SKM-1 treated with dmso at 0.1 percent for 144 hours (cell line): ENCODE measurements around the gene GPBAR1.
"Not testable (repeated sequence)": the region's sequence is repeated elsewhere in the genome, so short reads cannot be mapped to it uniquely, and the experiment has no call there.

ENCODE experiments used
- DNase-seq: peaks from one replicate; lab custom pipeline; 2025; ENCODE audit not compliant: unreplicated experiment; lab: John Stamatoyannopoulos, UW

Gene GPBAR1

DNA sequence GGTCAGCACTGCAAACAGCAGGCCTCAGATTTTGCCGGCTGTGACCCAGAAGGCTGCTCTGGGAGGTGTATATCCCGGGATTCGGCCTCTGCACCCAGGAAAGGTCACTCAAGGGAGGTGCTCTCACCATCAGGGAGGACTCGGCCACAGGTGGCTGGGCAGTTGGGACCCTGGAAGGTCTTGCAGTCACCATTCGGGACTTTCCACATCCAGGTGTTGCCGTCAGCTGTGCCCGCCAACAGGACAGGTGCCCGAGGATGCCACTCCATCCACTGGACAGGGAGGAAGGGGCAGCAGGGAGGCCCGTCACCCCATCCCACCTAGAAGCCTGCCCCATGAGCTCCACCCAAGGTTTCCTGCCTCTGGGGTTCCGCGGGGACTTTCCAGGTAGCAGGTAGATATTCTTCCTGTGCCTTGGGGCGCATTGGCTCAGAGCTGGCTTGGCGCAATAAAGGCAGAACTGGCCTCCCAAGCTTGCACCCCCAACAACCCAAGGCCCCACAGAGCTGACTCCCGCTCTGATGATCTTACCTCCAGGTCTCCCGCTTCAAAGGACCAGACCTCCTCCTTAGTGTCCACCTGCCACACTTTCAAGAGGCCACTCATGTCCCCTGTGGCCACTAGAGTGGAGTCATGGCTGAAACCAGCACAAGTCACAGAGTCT is 5.6 kb downstream of the GPBAR1 start:
- no peak for DNase-seq

DNA sequence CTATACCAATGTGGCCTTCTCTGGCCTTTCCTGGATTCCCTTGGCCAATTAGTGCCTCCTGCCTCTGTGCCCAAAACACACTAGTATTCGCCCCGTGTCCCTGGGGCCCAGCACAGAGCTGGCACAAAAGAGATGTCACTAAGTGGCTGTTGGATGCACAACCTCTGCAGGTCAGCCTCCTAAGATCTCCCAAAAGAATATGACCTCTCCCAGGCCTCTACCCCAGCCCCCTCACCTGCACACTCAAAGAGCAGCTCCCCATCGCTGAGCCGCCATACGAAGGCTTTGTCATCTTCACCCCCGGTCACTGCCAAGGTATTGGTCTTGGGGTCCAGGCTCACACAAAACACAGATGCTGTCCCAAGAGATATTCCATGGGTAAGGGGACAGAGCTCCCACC is 6.4 kb downstream of the GPBAR1 start:
- no peak for DNase-seq

DNA sequence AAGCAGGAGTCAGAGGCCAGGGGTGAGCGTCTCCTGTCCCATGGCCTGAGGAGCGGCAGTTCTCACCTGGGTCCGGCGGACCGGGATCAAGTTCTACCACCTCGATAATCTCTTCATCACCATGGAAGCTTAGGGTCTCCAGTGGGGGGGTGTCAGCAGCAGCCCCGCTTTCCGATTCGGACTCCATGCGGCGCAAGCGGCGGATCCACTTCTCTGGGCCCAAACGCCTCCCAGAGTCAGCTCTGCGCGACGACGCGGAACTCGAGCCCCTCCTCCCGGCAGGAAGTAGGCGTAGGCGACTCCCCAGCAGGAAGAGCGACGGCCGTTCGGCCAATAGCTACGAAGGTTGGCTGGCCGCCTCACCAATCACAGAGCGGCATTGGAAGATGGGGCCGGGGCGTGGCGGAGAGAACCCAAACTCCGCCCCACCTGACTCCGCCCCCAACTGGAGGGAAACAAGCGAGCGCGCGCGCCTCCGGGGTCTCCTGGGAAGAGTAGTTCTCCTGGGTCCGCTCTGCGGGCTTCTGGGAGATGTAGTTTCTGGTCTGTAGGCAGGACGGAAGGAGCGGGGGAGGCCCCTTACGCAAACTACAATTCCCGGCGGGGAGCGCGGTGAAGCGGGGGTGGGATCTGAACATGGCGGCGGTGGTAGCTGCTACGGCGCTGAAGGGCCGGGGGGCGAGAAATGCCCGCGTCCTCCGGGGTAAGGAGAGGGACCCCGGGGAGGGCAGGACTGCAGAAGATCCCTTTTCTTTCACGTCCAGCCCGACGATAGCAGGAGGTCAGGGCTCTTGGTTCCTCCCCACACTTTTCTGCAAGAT is 9.3 kb downstream of the GPBAR1 start, which contains the start of the genes AAMP and PNKD:
TSS of gene AAMP (minus strand) at position 238 of the 821 bp plus-strand sequence. CDS start at position 187, 51 bp downstream.
TSS of gene PNKD (plus strand) at position 620 of the 821 bp plus-strand sequence. CDS start at position 637, 17 bp downstream.
- peak; percentile 99 for DNase-seq

DNA sequence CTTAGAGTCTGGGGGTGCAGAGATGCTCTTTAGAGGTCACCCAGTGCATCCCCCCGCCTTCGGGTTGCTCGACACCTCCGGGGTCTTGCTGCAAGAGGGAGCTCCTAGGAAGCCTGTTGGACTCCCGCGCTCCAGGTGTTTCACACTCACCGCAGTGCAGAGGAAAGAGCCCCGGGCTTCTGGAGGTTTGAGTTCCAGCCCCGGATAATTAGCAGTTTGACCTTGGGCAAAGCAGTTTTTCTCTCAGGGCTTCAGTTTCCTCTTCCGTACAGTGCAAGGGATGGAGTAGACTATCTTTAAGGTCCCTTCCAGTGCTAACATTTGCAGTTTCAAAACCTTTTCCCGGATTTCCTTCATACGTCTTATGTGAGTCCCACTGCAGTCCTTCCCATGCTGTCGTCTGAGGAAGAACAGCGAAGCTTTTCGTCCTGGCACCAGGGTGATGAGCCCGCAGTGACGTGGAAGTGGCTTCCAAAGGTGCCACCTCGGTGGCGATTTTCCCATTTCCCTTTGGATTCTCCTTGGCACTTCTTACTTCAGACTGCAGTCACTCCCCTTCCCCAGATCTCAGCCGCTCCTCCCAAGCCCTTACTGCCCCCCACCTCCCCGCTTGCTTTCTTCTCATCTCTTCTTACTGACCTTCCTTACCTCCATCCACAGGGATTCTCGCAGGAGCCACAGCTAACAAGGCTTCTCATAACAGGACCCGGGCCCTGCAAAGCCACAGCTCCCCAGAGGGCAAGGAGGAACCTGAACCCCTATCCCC is 10.1 kb downstream of the GPBAR1 start:
- DNase-seq = no peak

DNA sequence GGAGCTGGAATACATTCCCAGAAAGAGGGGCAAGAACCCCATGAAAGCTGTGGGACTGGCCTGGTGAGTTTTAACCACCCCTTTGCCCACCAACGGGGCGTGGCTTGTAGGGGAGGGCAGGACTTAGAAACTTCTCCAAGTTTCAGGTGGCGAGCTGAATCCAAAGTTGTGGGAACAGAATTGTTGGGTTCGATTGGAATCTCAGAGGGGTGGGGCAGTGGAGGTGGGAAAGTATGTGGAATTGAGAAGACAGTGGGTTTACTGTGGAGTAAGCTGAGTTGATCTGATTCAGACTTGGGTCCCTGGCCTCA is 10.6 kb downstream of the GPBAR1 start:
- DNase-seq = no peak

DNA sequence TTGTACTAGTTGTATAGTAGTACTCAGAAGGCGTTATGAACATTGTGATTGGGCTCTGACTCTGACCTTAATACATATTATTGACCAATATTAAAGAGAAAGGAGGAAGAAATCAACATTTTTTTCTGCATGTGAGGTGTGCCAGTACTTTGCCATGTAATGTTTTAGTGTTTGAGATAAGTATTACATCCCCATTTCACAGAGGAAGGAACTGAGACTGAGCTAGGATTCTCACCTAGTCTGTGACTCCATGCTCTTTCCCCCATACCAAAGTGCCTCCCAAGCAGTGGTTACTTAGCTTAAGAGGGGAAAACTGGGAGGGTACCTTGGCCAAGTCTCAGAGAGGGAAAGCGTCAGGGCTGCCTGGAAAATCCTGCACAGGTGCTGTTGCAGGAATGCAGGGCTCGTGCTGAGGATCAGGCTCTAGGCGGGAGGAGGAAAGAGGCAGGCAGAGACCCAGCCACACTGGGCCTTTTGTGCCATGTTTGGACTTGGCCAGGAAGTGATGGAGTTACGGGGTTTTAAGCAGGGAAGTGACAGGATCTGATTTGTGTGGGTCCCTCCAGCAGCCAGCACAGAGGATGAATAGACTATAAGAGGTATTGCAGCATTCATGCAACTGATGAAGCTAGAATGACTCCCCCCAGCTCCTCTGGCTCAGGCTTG is 11.2 kb downstream of the GPBAR1 start:
- DNase-seq = no peak

DNA sequence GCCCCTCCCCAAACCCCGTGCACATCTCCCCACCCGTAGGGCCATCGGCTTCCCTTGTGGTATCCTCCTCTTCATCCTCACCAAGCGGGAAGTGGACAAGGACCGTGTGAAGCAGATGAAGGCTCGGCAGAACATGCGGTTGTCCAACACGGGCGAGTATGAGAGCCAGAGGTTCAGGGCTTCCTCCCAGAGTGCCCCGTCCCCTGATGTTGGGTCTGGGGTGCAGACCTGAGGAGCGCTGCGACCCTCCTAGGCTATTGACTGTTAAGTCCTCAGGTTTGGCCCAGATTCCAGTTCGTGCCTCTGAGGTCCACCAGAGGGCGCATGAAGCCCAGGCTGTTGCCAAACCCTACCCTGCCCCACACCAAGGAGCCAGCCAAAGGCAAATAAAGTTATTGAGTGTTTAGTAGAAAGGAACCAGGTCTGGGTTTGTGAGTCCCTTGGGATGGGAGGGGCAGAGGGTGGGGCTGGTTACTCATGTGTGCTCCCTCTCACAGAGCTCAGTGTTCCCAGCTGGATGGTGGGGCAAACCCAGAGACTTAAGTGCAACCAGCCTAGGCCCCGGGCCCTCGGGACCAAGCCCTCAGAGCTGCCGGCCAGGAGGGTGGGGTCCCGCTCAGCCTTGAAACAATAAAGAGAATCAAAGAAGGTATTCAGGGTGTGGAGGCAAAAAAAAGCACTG is 11.9 kb downstream of the GPBAR1 start:
- DNase-seq = peak; percentile 68

DNA sequence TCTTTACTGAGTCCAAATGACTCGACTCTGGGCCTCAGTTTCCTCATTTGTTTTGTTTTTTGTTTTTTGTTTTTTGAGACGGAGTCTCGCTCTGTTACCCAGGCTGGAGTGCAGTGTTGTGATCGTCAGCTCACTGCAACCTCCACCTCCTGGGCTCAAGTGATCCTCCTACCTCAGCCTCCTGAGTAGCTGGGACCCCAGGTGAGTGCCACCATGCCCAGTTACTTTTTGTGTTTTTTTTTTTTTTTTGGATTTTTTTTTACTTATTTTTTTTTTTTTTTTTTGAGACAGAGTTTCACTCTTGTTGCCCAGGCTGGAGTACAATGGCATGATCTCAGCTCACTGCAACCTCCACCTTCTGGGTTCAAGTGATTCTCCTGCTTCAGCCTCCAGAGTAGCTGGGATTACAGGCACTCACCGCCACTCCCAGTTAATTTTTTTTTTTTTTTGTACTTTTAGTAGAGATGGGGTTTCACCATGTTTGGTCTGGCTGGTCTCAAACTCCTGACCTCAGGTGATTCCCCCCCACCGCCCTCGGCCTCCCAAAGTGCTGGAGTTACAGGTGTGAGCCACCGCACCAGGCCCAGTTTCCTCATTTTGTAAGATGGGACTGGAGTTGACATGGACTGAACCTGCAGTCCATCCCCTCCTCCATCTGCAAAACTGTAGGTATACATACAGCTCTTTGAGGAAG is 12.5 kb downstream of the GPBAR1 start:
- not testable (repeated sequence) for DNase-seq

DNA sequence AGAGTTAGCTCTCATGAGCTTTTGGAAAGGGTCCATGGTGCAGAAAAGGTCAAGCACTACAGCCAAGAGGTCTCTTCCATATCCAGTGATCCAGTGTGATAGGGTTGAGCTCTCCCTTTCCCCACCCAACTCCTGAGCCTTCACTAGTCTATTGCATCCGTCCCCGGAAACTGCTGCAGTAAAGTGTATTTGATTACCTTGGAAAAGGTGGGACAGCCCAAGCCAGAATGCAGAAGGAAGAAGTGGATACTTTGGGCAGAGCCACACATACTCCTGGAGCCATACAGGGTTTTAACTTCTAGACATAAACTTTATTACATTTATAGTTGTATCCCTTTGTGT is 13.1 kb downstream of the GPBAR1 start:
- no peak for DNase-seq

DNA sequence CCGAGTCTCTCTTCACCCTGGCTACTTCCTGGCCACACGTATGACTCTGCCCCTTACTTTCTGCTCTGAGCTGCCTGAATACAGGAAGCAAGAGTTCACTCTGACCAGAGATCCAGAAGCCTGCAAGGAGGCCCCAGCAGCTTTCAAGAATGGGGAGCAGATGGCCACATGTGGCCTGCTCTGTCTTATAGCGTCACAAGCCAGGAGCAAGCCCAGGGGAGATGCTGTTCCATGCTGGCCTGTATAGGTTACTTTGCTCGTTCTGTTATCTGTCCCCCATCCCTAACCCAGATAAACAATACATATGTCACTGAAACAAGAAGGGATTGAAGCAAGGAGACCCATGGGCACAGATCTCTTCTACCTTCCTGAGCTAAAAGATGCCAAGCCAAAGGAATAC is 13.8 kb downstream of the GPBAR1 start:
- DNase-seq = no peak

DNA sequence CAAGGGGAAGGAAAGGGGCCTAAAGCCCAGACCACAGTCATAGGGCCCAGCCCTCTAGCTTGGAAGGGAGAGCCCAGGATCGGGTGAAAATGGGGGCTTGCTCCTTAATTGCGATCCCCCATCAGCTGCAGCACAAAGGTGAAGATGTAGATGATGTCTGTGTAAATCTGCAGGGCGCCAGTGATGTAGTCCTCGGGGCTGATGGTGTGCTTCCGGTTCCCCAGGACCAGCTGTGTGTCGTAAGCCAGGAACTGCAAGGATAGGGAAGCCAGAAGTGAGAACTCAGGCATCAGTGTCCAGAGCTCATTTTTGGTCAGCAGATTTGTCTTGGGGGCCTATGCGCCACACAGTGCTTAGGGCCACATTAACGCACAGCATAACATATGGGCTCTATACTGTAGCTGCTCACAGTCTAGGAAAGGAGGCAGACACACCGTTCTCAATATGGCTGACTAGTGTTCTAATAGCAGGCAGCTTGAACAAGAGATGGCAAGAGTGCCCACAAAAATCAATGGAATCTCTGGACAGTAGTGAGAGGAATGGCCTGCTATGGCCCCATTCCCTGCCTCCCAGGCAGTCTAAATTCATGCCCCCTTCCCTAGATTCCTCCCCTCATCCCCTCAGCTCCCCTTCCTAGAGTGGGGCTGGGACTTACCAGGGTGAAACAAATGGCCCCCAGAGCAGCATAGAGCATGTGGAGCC is 14.7 kb downstream of the GPBAR1 start:
- DNase-seq = no peak

DNA sequence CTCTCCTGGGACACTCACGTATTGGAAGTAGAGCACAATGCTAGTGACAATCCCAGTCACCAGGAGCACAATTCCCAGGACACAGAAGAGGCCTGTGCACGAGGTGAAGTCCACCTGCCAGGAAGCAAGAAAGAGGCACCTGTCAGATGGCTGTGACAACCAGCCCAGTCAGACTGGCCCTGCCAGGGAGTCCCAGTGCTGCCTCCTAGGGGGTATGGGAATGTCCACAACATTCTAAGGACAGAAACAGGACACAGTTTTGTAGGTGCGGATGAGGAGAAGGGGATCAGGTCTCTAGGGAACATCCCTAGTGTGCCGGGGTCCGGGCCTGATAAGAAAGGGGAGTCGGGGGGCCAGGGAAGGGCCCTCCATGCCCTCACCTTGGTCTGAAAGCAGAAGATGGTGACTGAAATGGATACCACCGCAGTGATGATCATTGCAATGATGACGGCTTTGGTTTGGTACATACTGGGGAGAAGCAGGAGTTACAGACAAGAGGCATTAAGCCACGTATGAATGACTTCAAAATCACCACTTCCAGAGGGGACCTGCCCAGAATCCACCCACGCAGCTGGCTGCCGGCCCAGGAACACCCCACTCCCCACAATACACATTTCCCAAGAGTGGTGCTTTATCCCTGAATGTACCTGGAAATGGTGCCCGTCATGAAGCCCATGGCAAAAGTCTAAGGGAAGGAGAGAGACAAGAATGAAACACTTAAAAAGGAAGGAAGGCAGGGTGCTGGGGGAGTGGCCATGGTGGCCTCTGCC is 16.4 kb downstream of the GPBAR1 start:
- DNase-seq = no peak

DNA sequence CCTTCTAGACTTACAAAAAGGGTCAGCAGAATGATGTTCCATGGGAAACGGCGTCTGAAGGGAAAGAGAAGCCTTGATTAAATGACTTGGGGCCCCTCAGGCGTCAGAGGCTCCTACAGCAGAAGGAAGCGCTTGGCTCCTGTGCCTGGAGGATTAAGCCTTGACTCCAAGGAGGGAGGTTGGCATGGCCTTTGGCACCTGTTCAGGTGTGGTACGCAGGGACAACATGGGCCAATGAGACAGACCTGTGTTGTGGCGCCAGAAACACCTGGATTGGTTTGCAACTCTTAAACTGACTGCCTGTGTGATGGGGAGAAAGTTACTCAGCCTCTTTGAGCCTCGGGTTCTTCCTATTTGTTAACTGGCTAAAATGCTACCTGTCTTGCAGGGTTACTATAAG is 17.1 kb downstream of the GPBAR1 start:
- no peak for DNase-seq

DNA sequence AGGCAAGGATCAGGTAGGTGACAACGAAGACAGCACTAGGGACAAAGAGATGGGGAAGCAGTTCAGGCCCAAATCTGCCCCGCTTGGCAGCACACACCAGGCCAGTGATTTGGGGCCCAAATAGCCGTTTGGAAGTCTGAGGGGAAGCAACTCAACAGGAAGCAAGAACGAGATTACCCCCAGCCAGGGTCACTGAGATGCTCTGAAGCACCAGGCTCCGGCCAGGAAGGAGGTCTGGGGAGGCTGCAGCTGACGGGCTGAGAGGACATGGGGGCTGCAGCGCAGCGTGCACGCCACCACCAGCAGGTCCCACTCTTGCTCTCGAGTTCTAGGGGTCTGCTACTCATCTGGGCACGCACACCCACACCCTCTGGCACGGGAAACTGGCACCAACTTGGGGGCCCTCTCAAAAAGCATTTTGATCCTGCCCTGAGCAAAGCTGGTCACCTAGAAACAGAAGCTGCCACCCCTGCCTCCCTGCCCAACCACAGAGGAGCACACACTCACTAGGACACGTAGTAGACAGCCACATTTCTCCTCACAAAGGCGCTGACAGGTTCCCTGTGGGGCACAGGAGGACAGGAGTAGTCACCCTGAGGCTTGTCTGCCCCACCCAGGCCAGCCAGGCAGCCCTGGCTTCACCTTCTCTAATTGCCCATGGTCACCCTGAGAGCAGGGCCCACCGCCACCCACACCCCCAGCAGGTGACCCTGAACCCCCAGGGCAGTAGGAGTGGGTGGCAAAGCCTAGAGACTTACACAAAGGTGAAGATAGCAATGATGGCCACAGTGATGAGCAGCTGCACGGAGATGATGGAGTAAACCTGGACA is 17.9 kb downstream of the GPBAR1 start:
- DNase-seq = no peak

DNA sequence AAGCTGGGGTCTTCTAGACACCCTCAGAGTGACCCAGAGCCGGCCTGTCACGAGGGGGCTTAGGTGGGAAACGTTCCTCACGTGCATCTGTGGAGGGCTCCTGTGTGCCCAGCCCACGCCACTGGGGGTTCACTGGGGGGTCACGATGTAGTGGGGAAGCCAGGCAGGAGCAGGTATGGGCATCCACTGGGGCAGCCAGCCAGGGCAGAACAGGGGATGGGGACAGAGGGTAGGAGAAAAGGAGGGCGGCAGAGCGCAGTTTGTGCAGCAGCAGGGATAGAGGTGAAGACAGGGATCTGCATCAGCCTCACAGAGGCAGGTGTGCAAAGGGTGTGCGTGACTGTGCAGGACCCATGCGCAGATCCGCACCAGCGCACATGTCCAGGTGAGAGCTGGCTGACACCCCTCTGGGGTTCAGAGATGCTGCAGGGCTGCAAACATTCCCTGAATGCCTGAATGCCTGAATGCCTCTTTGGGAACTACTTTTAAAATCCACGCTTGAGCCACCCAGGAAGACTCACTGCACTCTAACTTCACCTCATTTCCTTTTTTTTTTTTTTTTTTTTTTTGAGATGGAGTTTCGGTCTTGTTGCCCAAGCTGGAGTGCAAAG is 19.6 kb downstream of the GPBAR1 start:
- DNase-seq = no peak

DNA sequence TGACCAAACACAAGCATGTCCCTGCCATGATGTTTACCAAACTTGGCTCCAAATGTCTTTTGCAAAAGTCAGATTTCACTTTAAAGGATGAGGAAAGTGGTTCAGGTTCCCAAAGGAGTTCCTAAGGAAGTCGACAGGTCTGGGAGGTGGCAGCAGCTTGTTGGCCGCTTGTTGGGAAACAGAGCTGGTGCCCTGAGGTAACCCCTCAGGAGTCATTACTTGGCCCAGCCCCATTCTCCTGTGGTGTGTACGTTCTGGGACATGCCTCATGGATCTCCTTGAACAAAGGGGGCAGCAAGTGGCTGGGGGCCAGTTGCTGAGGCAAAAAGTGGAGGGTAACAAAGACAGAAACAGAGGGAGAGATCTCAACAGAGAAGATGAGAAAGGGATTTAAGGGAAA is 20.6 kb downstream of the GPBAR1 start:
- DNase-seq = no peak

DNA sequence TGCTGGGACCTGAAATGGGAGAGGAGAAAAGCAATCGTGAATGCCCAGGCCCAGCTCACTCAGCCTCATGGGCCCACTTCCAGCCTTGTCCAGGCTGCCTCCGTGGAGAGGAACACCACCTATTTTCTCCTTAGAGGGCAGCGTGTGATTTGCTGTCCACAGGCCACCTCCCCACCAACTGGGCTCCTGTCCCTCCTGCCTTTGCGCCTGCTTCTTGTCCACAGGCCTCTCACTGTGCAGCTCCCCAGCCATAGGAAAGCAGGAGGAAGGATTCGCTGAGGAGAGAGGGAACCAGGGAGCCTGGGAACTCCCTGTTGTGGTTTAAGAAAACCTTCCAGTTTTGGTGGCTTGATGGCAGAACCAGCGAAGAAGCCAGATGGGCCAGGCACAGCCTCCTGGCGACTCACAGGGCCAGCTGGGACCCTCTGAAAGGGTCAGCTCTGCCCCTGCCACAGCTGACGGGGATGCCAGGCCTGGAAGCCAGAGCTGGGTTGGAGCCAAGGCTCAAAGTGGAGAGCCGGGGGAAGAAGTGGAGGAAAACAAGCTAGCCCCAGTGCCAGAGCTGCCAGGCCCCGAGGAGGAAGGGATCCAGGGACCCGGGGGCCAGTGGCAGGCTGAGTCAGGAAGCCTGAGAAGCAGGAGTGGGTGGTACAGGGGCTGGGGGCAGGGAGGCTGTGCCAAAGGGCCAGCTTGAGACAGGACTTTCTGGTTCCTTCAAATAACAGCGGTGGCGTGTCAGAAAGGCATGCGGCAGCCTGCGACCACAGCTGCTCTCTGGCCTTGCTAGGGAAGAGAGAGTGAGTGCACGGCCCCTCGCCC is 21.6 kb downstream of the GPBAR1 start:
- no peak for DNase-seq
